ENCODE data around the gene WLS. TPM values are rescaled to one million over a fixed set of nuclear protein-coding genes. Genes with fewer than 3 reads are reported as not detected.

WLS gene
- total and polyA plus RNA-seq, 2 experiments from 2014 or later, result 113 to 114 TPM

GRCh38 chr1:68147534-68148171 is 84.7 kb downstream of the WLS start:
- Histone ChIP-seq H3K9me3 (ENCODE audit: low read depth) (no peaks in the 10 kb centered on the region), H3K4me3 (no peak overlapping the region), H3K4me1 (ENCODE audit: low read depth) (peaks cover 13% of the 10 kb centered on the region), H3K27me3 (no peaks in the 10 kb centered on the region), H3K27ac (peak overlapping the region; percentile 82), H3K36me3 (peaks cover 36% of the 10 kb centered on the region)
- TF ChIP-seq CTCF (IDR thresholded peaks at IDR 0.05; ENCODE audit: low read depth, low read length), result no peak
- no peak for DNase-seq (ENCODE audit: low read depth in 1 of 2, low spot score in 1 of 2)

GRCh38 chr1:68145418-68146126 is 86.8 kb downstream of the WLS start:
- TF ChIP-seq CTCF (IDR thresholded peaks at IDR 0.05; ENCODE audit: low read depth, low read length), result no peak
- no peak overlapping the region for H3K4me3 ChIP-seq
- H3K9me3 ChIP-seq (ENCODE audit: low read depth), result no peaks in the 10 kb centered on the region
- H3K4me1 ChIP-seq (ENCODE audit: low read depth), result peaks cover 34% of the 10 kb centered on the region
- DNase-seq (ENCODE audit: low read depth in 1 of 2, low spot score in 1 of 2), result no peak
- peaks cover 29% of the 10 kb centered on the region for H3K36me3 ChIP-seq
- no peak overlapping the region for H3K27ac ChIP-seq
- H3K27me3 ChIP-seq, result no peaks in the 10 kb centered on the region

GRCh38 chr1:68144856-68145255 is 87.5 kb downstream of the WLS start:
- Histone ChIP-seq H3K36me3 (peaks cover 24% of the 10 kb centered on the region), H3K4me3 (no peak overlapping the region), H3K9me3 (ENCODE audit: low read depth) (no peaks in the 10 kb centered on the region), H3K4me1 (ENCODE audit: low read depth) (peaks cover 37% of the 10 kb centered on the region), H3K27ac (no peak overlapping the region), H3K27me3 (no peaks in the 10 kb centered on the region)
- DNase-seq (ENCODE audit: low read depth in 1 of 2, low spot score in 1 of 2), result no peak
- no peak for TF ChIP-seq CTCF (IDR thresholded peaks at IDR 0.05; ENCODE audit: low read depth, low read length)

- no peak for DNase-seq (ENCODE audit: low read depth in 1 of 2, low spot score in 1 of 2)
- Histone ChIP-seq H3K27me3 (no peaks in the 10 kb centered on the region), H3K9me3 (ENCODE audit: low read depth) (no peaks in the 10 kb centered on the region), H3K4me1 (ENCODE audit: low read depth) (peaks cover 37% of the 10 kb centered on the region), H3K36me3 (peaks cover 12% of the 10 kb centered on the region), H3K27ac (peak overlapping the region; percentile 98), H3K4me3 (no peak overlapping the region)
- no peak for TF ChIP-seq CTCF (IDR thresholded peaks at IDR 0.05; ENCODE audit: low read depth, low read length)
Observed at GRCh38 chr1:68143633-68144032, 88.7 kb downstream of the WLS start.

GRCh38 chr1:68142461-68142860 is 89.9 kb downstream of the WLS start:
- Histone ChIP-seq H3K36me3 (peaks cover 11% of the 10 kb centered on the region), H3K27me3 (no peaks in the 10 kb centered on the region), H3K9me3 (ENCODE audit: low read depth) (no peaks in the 10 kb centered on the region), H3K27ac (peak overlapping the region; percentile 98), H3K4me1 (ENCODE audit: low read depth) (peaks cover 26% of the 10 kb centered on the region), H3K4me3 (no peak overlapping the region)
- no peak for DNase-seq (ENCODE audit: low read depth in 1 of 2, low spot score in 1 of 2)
- no peak for TF ChIP-seq CTCF (IDR thresholded peaks at IDR 0.05; ENCODE audit: low read depth, low read length)

Data from cardiac muscle cell (in vitro differentiated cells and primary cell).